ENCODE measurements around the gene ZNF888.
A peak's percentile ranks its signal among the peaks of the same experiment; 100 is the strongest.
"Not testable (repeated sequence)": the region's sequence is repeated elsewhere in the genome, so short reads cannot be mapped to it uniquely, and the experiment has no call there.

The ZNF888 gene

GRCh38 chr19:52943134-52943883 is 20.1 kb upstream of the ZNF888 start:
- peaks cover 0 to 4% (median 0%) of the 10 kb centered on the region in 3 donors for H3K36me3 ChIP-seq
- peak in 1 of 2 donors; percentile 51 for DNase-seq
- intact Hi-C loops (cut with DNase I; ENCODE audit: low total_unique reads): loop anchor here (2.0 to 10.0 kb wide), 2 partner anchors 19 to 161 kb away; partner anchors contain the start of genes ZNF160 and ZNF816

DNA sequence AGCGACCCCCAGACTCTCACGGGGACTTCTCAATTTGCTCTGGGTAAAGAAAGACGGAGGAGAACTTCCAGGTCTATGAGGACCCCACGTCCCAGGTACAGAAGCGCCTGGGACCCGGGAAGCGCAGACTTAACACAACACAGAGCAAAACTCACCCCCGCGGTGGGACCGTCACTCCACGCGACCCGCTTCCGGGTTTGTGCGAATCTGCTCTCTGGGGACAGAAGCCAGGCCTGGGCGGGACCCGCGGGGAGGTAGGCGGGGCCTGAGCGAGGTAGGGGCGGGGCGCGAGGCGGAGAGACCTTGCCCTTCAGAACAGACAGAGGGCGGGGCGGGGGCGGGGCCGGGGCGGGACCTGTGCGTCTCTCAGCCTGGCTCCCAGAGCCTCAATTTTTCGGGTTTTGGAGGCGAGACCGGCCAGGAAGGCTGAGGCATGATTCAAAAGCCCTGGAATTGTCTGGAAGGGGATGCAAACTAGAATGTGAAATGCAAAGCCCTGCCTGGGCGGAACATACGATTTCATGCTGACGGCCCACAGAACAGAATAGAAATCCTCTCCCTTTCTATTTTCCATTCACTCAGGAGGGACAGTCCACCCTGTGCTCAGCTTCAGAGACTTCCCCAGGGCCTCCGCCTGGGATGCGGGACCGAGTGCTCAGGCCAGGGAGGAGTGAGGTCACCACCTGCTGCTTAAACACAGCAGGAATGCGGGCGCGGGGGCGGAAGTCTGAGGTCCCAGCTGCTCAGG is 19.3 kb upstream of the ZNF888 start:
- intact Hi-C loops (cut with DNase I; ENCODE audit: low total_unique reads): loop anchor here (2.0 to 10.0 kb wide), 2 partner anchors 20 to 162 kb away; partner anchors contain the start of genes ZNF160 and ZNF816
- Histone ChIP-seq H3K9me3 (peaks cover 0 to 19% (median 14%) of the 10 kb centered on the region in 3 donors), H3K4me1 (peaks cover 0 to 20% (median 9%) of the 10 kb centered on the region in 4 donors), H3K27ac (peak overlapping the region; percentile 87 to 96), H3K36me3 (no peaks in the 10 kb centered on the region), H3K27me3 (no peaks in the 10 kb centered on the region), H3K4me3 (peak overlapping the region; percentile 73 to 90)
- TF ChIP-seq, protein P1, sequence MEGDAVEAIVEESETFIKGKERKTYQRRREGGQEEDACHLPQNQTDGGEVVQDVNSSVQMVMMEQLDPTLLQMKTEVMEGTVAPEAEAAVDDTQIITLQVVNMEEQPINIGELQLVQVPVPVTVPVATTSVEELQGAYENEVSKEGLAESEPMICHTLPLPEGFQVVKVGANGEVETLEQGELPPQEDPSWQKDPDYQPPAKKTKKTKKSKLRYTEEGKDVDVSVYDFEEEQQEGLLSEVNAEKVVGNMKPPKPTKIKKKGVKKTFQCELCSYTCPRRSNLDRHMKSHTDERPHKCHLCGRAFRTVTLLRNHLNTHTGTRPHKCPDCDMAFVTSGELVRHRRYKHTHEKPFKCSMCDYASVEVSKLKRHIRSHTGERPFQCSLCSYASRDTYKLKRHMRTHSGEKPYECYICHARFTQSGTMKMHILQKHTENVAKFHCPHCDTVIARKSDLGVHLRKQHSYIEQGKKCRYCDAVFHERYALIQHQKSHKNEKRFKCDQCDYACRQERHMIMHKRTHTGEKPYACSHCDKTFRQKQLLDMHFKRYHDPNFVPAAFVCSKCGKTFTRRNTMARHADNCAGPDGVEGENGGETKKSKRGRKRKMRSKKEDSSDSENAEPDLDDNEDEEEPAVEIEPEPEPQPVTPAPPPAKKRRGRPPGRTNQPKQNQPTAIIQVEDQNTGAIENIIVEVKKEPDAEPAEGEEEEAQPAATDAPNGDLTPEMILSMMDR (IDR thresholded peaks at IDR 0.05): no peak
- peak; percentile 89 to 97 for DNase-seq

More at GRCh38 chr19:52943134-52943883, 20.1 kb upstream of the ZNF888 start:
- Histone ChIP-seq H3K4me3 (peak overlapping the region; percentile 73 to 90), H3K27ac (peak overlapping the region; percentile 87 to 96), H3K9me3 (peaks cover 3 to 27% (median 21%) of the 10 kb centered on the region in 3 donors), H3K4me1 (peaks cover 0 to 18% (median 8%) of the 10 kb centered on the region in 4 donors), H3K27me3 (no peaks in the 10 kb centered on the region)
- TF ChIP-seq, protein P1 (IDR thresholded peaks at IDR 0.05): no peak

- Histone ChIP-seq H3K9me3 (peaks cover 0 to 13% (median 8%) of the 10 kb centered on the region in 3 donors), H3K36me3 (peaks cover 0 to 5% (median 1%) of the 10 kb centered on the region in 3 donors), H3K4me3 (peak overlapping the region; percentile 73 to 90), H3K27me3 (no peaks in the 10 kb centered on the region), H3K4me1 (peaks cover 0 to 20% (median 9%) of the 10 kb centered on the region in 4 donors), H3K27ac (peak overlapping the region; percentile 87 to 96)
- intact Hi-C loops (cut with DNase I; ENCODE audit: low total_unique reads): loop anchor here (2.0 to 10.0 kb wide), 2 partner anchors 21 to 163 kb away; partner anchors contain the start of genes ZNF160 and ZNF816
- DNase-seq: peak; percentile 38 to 71
- TF ChIP-seq, protein P1 (IDR thresholded peaks at IDR 0.05): no peak
Observed at GRCh38 chr19:52941941-52942385, 18.7 kb upstream of the ZNF888 start.

DNA sequence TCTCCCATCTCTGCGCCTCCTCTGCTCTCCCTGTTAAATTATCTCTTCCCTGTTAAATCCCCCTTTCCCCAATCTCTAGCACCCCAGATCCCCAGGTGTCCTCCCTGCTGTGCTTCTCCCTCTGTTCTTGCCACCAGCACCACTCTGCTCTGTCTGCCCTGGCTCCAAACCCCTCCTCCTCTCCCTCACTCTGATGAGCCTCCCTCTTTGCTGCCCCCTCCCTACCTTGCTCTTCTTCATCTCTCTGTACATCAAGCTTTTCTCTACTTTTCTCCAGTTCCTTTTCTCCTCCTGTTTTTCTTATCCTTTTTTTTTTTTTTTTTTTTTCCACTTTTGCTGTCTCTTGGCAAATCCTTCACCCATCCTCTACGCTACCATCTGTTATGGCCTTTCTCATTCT is 18.3 kb upstream of the ZNF888 start:
- peak overlapping the region; percentile 87 to 96 for H3K27ac ChIP-seq
- intact Hi-C loops (cut with DNase I; ENCODE audit: low total_unique reads): loop anchor here (10.0 kb wide), 1 partner anchor 163 kb away; the partner anchor contains the start of gene ZNF160
- peak in 1 of 2 donors; percentile 9 for DNase-seq
- H3K9me3 ChIP-seq, H3K27me3 ChIP-seq, H3K36me3 ChIP-seq: not testable (repeated sequence)
- H3K4me3 ChIP-seq: peak overlapping the region; percentile 73 to 90
- H3K4me1 ChIP-seq: peaks cover 0 to 20% (median 9%) of the 10 kb centered on the region in 4 donors

DNA sequence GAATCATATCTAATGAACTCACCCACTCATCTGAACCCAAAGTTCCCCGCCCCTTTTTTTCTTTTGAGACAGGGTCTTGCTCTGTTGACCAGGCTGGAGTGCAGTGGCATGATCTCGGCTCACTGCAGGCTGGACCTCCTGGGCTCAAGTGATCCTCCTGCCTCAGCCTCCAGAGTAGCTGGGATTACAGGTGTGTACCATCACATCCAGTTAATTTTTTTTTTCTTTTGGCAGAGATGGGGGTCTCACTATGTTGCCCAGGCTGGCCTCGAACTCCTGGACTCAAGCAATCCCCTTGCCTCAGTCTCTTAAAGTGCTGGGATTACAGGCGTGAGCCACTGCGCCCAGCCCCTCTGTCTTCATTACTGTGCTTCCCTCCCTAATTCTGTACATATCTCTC is 17.7 kb upstream of the ZNF888 start:
- H3K36me3 ChIP-seq, H3K4me3 ChIP-seq, H3K27me3 ChIP-seq, H3K9me3 ChIP-seq: not testable (repeated sequence)
- peaks cover 0 to 20% (median 9%) of the 10 kb centered on the region in 4 donors for H3K4me1 ChIP-seq
- peak overlapping the region in 1 of 2 donors; percentile 96 for H3K27ac ChIP-seq
- peak in 1 of 2 donors; percentile 20 for DNase-seq
- intact Hi-C loops (cut with DNase I; ENCODE audit: low total_unique reads): loop anchor here (10.0 kb wide), 1 partner anchor 164 kb away; the partner anchor contains the start of gene ZNF160

DNA sequence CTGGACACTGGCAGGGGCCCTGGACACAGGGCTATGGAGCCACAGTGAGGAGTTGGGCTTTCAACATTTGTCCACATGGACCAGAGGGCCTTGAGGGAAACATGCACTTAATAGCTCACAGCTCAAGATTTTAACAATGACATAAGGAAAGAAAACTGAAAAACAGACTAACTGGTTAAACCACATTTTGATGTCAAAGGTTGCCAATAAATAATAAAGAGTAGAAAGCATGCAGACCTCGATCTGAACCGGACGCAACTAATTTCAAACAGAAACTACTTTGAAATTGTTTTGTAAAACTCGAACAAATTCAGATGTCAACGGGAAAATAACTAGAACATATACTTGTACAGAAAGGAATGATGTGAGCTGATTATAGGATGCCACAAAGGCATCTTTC is 15.5 kb upstream of the ZNF888 start:
- Histone ChIP-seq H3K4me1 (peaks cover 0 to 20% (median 9%) of the 10 kb centered on the region in 4 donors), H3K27ac (no peak overlapping the region), H3K4me3 (no peak overlapping the region), H3K9me3 (no peaks in the 10 kb centered on the region), H3K27me3 (no peaks in the 10 kb centered on the region), H3K36me3 (peaks cover 0 to 16% (median 13%) of the 10 kb centered on the region in 3 donors)
- intact Hi-C loops (cut with DNase I; ENCODE audit: low total_unique reads): no loop called here
- TF ChIP-seq, protein P1 (IDR thresholded peaks at IDR 0.05): no peak
- no peak for DNase-seq
